HUES64 (cell line): ENCODE data around the gene MASP1.
A peak's percentile ranks its signal among the peaks of the same experiment; 100 is the strongest.

Experiments
- H3K27ac ChIP-seq: 2 replicates; pipeline ENCODE4 v1.7.0; 2013; ENCODE audit warnings: low read depth, low read length, inconsistent platforms
- H3K27me3 ChIP-seq: 2 replicates; pipeline ENCODE4 v1.6.1; 2013; ENCODE audit warnings: mild to moderate bottlenecking, low read length; ENCODE audit not compliant: insufficient read depth
- H3K36me3 ChIP-seq: 2 replicates; pipeline ENCODE4 v1.6.1; 2013; ENCODE audit warnings: mild to moderate bottlenecking, low read length; ENCODE audit not compliant: insufficient read depth
- H3K4me1 ChIP-seq: 2 replicates; pipeline ENCODE4 v1.6.1; 2013; ENCODE audit warnings: mild to moderate bottlenecking, low read length, moderate library complexity; ENCODE audit not compliant: insufficient read depth
- H3K4me3 ChIP-seq: 2 replicates; pipeline ENCODE4 v1.5.1; 2013; ENCODE audit warnings: mild to moderate bottlenecking, low read length, moderate library complexity
- H3K9ac ChIP-seq: 2 replicates; pipeline ENCODE4 v1.6.1; 2013; ENCODE audit warnings: mild to moderate bottlenecking, low read depth, low read length
- H3K9me3 ChIP-seq: 2 replicates; pipeline ENCODE4 v1.6.1; 2013; ENCODE audit warnings: low read depth, low read length; ENCODE audit not compliant: insufficient read depth
- WGBS: fragments of 150-250, 120-280 bp; methylation state at CpG from one replicate; pipeline ENCODE4 v1.1.7; 2013; ENCODE audit warnings: missing lambda C conversion rate; 5-methylcytosine and 5-hydroxymethylcytosine counted together

Gene MASP1

DNA sequence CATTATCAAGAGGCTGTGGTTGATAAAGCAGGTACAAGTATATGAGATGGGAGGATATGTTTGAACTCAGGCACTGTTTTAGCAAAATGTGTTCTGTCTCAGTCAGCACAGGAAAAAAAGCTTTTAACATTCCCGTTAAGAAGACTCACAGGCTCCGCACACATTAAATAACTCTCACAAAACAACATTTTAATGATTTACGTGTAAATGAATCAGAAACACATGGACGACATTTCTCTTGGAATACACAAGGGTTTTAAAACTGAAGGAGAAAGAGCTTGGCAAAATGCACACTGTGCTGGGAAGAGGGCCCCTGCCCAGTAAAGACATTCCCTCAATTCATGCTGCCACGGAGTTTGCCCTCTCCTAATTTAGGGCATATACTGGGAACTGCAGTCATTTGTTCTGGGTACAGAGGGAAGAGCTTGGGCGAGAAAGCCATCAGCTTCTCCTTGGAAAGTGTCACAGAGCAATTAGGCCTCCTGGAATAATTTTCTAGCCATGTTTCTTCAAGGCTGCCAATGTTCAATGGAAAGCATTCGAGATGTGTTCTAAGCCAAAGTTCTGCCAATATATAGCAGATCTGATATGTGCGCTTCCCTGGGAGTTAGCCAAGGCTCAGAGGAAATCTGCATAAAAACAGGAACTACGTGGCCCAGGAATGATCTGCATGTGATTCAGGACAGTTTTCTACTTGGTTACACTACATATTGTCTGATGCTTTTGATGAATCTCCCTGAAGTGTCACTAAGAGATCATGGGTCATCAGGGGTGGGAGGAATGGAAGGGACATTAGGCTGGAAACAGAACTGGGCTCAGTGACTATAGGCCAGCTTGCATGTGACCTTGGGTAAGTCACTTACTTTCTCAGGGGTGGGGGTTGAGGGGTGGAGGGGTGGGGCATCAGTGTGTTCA, 2.2 kb upstream of the MASP1 start:
- no peak overlapping the region for H3K27ac ChIP-seq
- H3K27me3 ChIP-seq: peaks cover 12% of the 10 kb centered on the region; the same call in 1 of the 2 replicates
- 83% methylated on average over 9 of the region's 9 CpGs for WGBS
- H3K36me3 ChIP-seq: no peaks in the 10 kb centered on the region
- H3K9ac ChIP-seq: no peak overlapping the region
- H3K4me3 ChIP-seq: no peak overlapping the region
- H3K9me3 ChIP-seq: no peaks in the 10 kb centered on the region
- peaks cover 28% of the 10 kb centered on the region for H3K4me1 ChIP-seq

- no peaks in the 10 kb centered on the region for H3K36me3 ChIP-seq
- H3K4me1 ChIP-seq: peaks cover 28% of the 10 kb centered on the region
- H3K4me3 ChIP-seq: no peak overlapping the region
- H3K27ac ChIP-seq: no peak overlapping the region
- 81% methylated on average over 5 of the region's 5 CpGs for WGBS
- no peak overlapping the region for H3K9ac ChIP-seq
- no peaks in the 10 kb centered on the region for H3K9me3 ChIP-seq
- peaks cover 12% of the 10 kb centered on the region; the same call in 1 of the 2 replicates for H3K27me3 ChIP-seq
These were observed 1.3 kb upstream of the MASP1 start for GRCh38 chr3:187292631-187293515.

GRCh38 chr3:187292181-187292580, 644 bp upstream of the MASP1 start:
- H3K4me1 ChIP-seq: peaks cover 28% of the 10 kb centered on the region
- H3K9ac ChIP-seq: no peak overlapping the region
- H3K36me3 ChIP-seq: no peaks in the 10 kb centered on the region
- WGBS: 56% methylated on average over 8 of the region's 9 CpGs
- H3K4me3 ChIP-seq: peak overlapping the region; percentile 57; the same call in 1 of the 2 replicates
- H3K27ac ChIP-seq: no peak overlapping the region
- H3K27me3 ChIP-seq: peaks cover 12% of the 10 kb centered on the region; the same call in 1 of the 2 replicates
- H3K9me3 ChIP-seq: no peaks in the 10 kb centered on the region

- Histone ChIP-seq H3K9me3 (no peaks in the 10 kb centered on the region), H3K4me3 (peak overlapping the region; percentile 57)
These were observed 481 bp downstream of the MASP1 start for GRCh38 chr3:187291001-187291511.

GRCh38 chr3:187290503-187290902, 1.0 kb downstream of the MASP1 start:
- Histone ChIP-seq H3K9me3 (no peaks in the 10 kb centered on the region), H3K4me1 (peaks cover 24% of the 10 kb centered on the region), H3K4me3 (no peak overlapping the region; the same call in 1 of the 2 replicates), H3K9ac (no peak overlapping the region), H3K36me3 (no peaks in the 10 kb centered on the region), H3K27me3 (peaks cover 12% of the 10 kb centered on the region; the same call in 1 of the 2 replicates), H3K27ac (no peak overlapping the region)
- WGBS: 71% methylated on average over 1 of the region's 1 CpG

More at GRCh38 chr3:187291001-187291511, 481 bp downstream of the MASP1 start:
- WGBS: 3% methylated on average over 6 of the region's 6 CpGs
- H3K9ac ChIP-seq: no peak overlapping the region
- H3K27ac ChIP-seq: no peak overlapping the region
- peaks cover 12% of the 10 kb centered on the region; the same call in 1 of the 2 replicates for H3K27me3 ChIP-seq
- peaks cover 28% of the 10 kb centered on the region for H3K4me1 ChIP-seq
- H3K36me3 ChIP-seq: no peaks in the 10 kb centered on the region

- Histone ChIP-seq H3K27ac (no peak overlapping the region), H3K4me1 (peaks cover 21% of the 10 kb centered on the region), H3K4me3 (no peak overlapping the region), H3K9ac (no peak overlapping the region), H3K9me3 (no peaks in the 10 kb centered on the region), H3K36me3 (no peaks in the 10 kb centered on the region), H3K27me3 (peaks cover 12% of the 10 kb centered on the region; the same call in 1 of the 2 replicates)
- 83% methylated on average over 13 of the region's 14 CpGs for WGBS
These were observed 2.5 kb downstream of the MASP1 start for GRCh38 chr3:187288855-187289605.

- Histone ChIP-seq H3K4me3 (no peak overlapping the region), H3K9me3 (no peaks in the 10 kb centered on the region), H3K9ac (no peak overlapping the region), H3K4me1 (peaks cover 14% of the 10 kb centered on the region), H3K27ac (no peak overlapping the region), H3K36me3 (no peaks in the 10 kb centered on the region), H3K27me3 (peaks cover 12% of the 10 kb centered on the region; the same call in 1 of the 2 replicates)
- WGBS: 92% methylated on average over 6 of the region's 8 CpGs
These were observed 3.2 kb downstream of the MASP1 start for GRCh38 chr3:187288131-187288854.

DNA sequence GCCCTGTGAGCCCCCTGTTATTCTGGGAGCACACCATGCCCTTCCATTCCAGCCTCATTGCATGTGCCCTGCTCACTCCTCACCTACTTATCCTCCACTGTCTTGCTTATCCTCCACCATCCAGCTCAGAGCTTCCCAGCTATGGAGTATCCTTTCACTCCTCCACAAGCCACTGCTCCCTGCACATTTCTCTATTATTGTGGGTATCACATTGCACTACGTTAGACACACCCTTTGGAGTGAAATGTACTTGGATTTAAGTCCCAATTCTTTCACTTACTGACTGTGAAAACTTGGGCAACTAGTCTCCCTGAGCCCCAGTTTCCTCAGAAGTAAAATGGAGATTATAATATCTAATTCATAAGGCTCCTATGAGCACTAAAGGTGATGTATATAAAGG, 4.3 kb downstream of the MASP1 start:
- no peaks in the 10 kb centered on the region for H3K36me3 ChIP-seq
- H3K4me3 ChIP-seq: no peak overlapping the region
- no peaks in the 10 kb centered on the region for H3K9me3 ChIP-seq
- no peak overlapping the region for H3K9ac ChIP-seq
- no peak overlapping the region for H3K27ac ChIP-seq
- H3K27me3 ChIP-seq: peaks cover 12% of the 10 kb centered on the region; the same call in 1 of the 2 replicates
- H3K4me1 ChIP-seq: peaks cover 14% of the 10 kb centered on the region
- WGBS: 90% methylated on average over 1 of the region's 1 CpG

- H3K27ac ChIP-seq: no peak overlapping the region
These were observed 5.0 kb downstream of the MASP1 start for GRCh38 chr3:187286467-187287059.

More at GRCh38 chr3:187286467-187287059, 5.0 kb downstream of the MASP1 start:
- Histone ChIP-seq H3K4me3 (no peak overlapping the region), H3K27me3 (peaks cover 12% of the 10 kb centered on the region; the same call in 1 of the 2 replicates), H3K4me1 (peaks cover 8% of the 10 kb centered on the region), H3K9ac (no peak overlapping the region), H3K36me3 (no peaks in the 10 kb centered on the region), H3K9me3 (no peaks in the 10 kb centered on the region)
- 97% methylated on average over 4 of the region's 5 CpGs for WGBS
